ENCODE results near the gene ITGA7. TPM values are rescaled to one million over a fixed set of nuclear protein-coding genes. Genes with fewer than 3 reads are reported as not detected.
A peak's percentile ranks its signal among the peaks of the same experiment; 100 is the strongest.

The ITGA7 gene
- total RNA-seq, 1 experiment from 2014 or later, result 38.0 TPM

GRCh38 chr12:55717011-55718007 lies 9.6 kb upstream of the ITGA7 start:
- H3K36me3 ChIP-seq (replicated peaks; ENCODE audit: control insufficient read depth, insufficient read depth, low read length), result no peaks in the 10 kb centered on the region
- peak; percentile 39 for DNase-seq
- H3K27me3 ChIP-seq (ENCODE audit: control insufficient read depth, insufficient read depth, low read length), result peaks cover 2% of the 10 kb centered on the region; the same call in 1 of the 2 replicates
- H3K4me3 ChIP-seq (ENCODE audit: insufficient read depth, low read depth, low read length), result peak overlapping the region; percentile 92

DNA sequence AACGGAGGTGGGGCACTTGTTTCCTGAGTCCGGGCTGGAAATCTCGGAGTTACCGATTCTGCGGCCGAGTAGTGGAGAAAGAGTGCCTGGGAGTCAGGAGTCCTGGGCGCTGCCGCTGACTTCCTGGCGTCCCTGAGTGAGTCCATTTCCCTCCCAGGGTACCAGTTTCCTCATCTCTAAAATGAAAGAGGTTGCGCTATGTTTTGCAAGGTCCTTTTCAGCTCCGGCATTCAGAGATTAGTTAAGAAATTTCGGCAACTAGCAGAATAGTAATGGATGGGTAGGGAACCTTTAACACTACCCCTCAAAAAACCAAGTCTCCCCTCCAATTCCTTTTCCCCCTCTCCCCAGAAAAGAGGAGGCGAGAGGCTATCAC lies 8.9 kb upstream of the ITGA7 start:
- Histone ChIP-seq H3K4me3 (ENCODE audit: insufficient read depth, low read depth, low read length) (peak overlapping the region; percentile 92), H3K36me3 (replicated peaks; ENCODE audit: control insufficient read depth, insufficient read depth, low read length) (no peaks in the 10 kb centered on the region), H3K27me3 (ENCODE audit: control insufficient read depth, insufficient read depth, low read length) (peaks cover 5% of the 10 kb centered on the region; the same call in 1 of the 2 replicates)
- DNase-seq, result no peak

DNA sequence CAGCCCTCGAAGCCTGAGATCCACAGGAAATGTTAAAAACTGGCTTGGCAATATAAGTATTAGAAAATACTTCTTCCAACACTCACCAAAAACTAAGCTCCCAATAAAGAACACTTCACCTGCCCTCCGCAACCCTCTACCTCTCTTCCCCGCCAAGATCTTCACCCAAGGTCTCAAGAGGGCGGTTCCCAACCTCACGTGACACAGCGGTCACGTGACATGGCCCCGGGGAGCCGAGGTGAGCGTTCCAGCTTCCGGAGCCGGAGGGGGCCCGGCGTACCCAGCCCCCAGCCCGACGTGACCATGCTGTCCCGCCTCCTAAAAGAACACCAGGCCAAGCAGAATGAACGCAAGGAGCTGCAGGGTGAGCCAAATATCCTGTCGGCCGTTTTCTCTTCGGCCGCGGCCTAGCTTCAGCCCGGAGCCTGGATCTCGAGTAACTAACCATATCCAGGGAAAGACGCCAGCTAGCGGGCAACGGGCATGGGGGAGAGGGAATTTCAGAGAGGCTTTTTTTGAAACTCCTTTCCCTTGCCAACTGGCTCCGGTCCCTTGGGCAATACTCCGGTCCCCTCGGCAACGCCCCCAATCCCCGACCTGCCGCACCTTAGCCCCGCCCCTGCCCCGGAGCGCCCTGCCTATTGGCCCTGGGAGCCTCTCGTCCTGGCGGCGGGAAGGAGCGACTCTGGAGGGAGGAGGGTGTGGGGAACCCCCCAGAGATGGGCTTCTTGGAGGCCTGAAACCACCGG lies 8.3 kb upstream of the ITGA7 start, which contains the start of gene BLOC1S1:
Gene BLOC1S1, plus strand, starts transcription at position 214 of the 749 bp plus-strand sequence. Its CDS starts 6 bp downstream, at position 220.
- Histone ChIP-seq H3K36me3 (replicated peaks; ENCODE audit: control insufficient read depth, insufficient read depth, low read length) (no peaks in the 10 kb centered on the region), H3K4me3 (ENCODE audit: insufficient read depth, low read depth, low read length) (peak within 1 kb of the TSS; percentile 92), H3K27me3 (ENCODE audit: control insufficient read depth, insufficient read depth, low read length) (peaks cover 5% of the 10 kb centered on the region; the same call in 1 of the 2 replicates)
- peak; percentile 98 for DNase-seq

GRCh38 chr12:55715169-55715764 lies 7.6 kb upstream of the ITGA7 start:
- H3K36me3 ChIP-seq (replicated peaks; ENCODE audit: control insufficient read depth, insufficient read depth, low read length), result no peaks in the 10 kb centered on the region
- peak overlapping the region; percentile 92 for H3K4me3 ChIP-seq (ENCODE audit: insufficient read depth, low read depth, low read length)
- peaks cover 5% of the 10 kb centered on the region; the same call in 1 of the 2 replicates for H3K27me3 ChIP-seq (ENCODE audit: control insufficient read depth, insufficient read depth, low read length)
- DNase-seq, result no peak

DNA sequence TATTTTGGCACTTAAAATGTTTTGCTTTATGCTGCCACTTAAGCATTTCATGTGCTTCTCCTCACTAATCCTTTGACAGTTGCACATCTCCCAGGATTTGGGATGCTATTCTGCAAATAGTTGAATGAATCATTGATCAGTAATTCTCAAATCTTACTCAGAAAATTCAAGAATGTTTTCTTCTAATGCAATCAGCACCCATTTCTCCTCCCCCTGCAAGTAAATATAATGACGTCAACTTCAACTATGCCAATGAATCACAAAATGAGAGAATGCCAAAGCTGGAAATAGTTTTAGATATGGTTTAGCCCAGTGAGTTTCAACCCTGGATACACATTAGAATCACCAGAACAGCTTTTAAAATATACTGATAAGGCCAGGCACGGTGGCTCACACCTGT lies 6.0 kb upstream of the ITGA7 start:
- H3K27me3 ChIP-seq (ENCODE audit: control insufficient read depth, insufficient read depth, low read length), result peaks cover 7% of the 10 kb centered on the region; the same call in 1 of the 2 replicates
- H3K36me3 ChIP-seq (replicated peaks; ENCODE audit: control insufficient read depth, insufficient read depth, low read length), result no peaks in the 10 kb centered on the region
- no peak for DNase-seq
- no peak overlapping the region for H3K4me3 ChIP-seq (ENCODE audit: insufficient read depth, low read depth, low read length)

DNA sequence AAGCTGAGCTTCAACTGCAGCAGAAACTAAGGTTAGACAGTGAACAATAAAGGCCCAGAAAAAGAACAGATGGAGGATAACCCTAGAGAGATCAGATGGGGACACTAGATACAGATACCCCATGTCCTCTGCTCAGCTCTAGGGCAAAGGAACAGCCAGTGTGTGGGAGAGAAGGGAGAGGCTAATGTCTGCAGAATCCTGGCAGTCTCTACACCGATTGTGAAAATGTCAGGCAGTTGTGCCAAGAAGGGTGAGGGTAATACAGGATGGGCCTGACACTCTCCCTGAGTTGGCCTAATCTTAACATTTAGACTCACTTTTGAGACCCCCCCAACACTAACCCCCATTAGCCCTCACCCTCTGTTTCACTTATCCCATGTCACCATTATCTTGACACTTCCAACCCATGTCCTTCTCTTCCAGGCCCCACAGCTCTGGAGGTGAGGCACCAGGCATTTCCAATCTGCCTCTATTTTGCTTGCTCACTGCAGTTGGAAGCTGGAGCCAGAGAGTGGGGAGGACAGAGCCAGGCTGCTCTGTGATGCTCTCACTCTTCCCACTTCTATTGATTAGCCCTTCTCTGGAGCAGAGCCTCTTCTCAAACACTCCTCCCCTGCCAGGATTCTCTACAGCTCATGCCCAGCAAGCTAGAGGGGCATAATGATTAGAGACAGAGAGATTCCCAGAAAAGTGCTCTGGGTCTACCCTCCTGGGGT lies 5.2 kb upstream of the ITGA7 start:
- H3K27me3 ChIP-seq (ENCODE audit: control insufficient read depth, insufficient read depth, low read length), result peaks cover 7% of the 10 kb centered on the region; the same call in 1 of the 2 replicates

GRCh38 chr12:55711786-55712553 lies 4.3 kb upstream of the ITGA7 start:
- Histone ChIP-seq H3K4me3 (ENCODE audit: insufficient read depth, low read depth, low read length) (no peak overlapping the region), H3K36me3 (replicated peaks; ENCODE audit: control insufficient read depth, insufficient read depth, low read length) (no peaks in the 10 kb centered on the region), H3K27me3 (ENCODE audit: control insufficient read depth, insufficient read depth, low read length) (peaks cover 8% of the 10 kb centered on the region; the same call in 1 of the 2 replicates)
- DNase-seq, result no peak

More for the DNA sequence above, 5.2 kb upstream of the ITGA7 start:
- H3K4me3 ChIP-seq (ENCODE audit: insufficient read depth, low read depth, low read length), result no peak overlapping the region
- no peak for DNase-seq
- H3K36me3 ChIP-seq (replicated peaks; ENCODE audit: control insufficient read depth, insufficient read depth, low read length), result no peaks in the 10 kb centered on the region

GRCh38 chr12:55708695-55709233 lies 1.1 kb upstream of the ITGA7 start:
- peaks cover 11% of the 10 kb centered on the region; the same call in 1 of the 2 replicates for H3K27me3 ChIP-seq (ENCODE audit: control insufficient read depth, insufficient read depth, low read length)

GRCh38 chr12:55707219-55707671 lies 459 bp downstream of the ITGA7 start:
- no peaks in the 10 kb centered on the region for H3K36me3 ChIP-seq (replicated peaks; ENCODE audit: control insufficient read depth, insufficient read depth, low read length)
- DNase-seq, result no peak
- H3K27me3 ChIP-seq (ENCODE audit: control insufficient read depth, insufficient read depth, low read length), result peaks cover 9% of the 10 kb centered on the region; the same call in 1 of the 2 replicates
- peak overlapping the region; percentile 95 for H3K4me3 ChIP-seq (ENCODE audit: insufficient read depth, low read depth, low read length)

More at GRCh38 chr12:55708695-55709233, 1.1 kb upstream of the ITGA7 start:
- DNase-seq, result no peak
- peak overlapping the region; percentile 95 for H3K4me3 ChIP-seq (ENCODE audit: insufficient read depth, low read depth, low read length)
- H3K36me3 ChIP-seq (replicated peaks; ENCODE audit: control insufficient read depth, insufficient read depth, low read length), result no peaks in the 10 kb centered on the region

DNA sequence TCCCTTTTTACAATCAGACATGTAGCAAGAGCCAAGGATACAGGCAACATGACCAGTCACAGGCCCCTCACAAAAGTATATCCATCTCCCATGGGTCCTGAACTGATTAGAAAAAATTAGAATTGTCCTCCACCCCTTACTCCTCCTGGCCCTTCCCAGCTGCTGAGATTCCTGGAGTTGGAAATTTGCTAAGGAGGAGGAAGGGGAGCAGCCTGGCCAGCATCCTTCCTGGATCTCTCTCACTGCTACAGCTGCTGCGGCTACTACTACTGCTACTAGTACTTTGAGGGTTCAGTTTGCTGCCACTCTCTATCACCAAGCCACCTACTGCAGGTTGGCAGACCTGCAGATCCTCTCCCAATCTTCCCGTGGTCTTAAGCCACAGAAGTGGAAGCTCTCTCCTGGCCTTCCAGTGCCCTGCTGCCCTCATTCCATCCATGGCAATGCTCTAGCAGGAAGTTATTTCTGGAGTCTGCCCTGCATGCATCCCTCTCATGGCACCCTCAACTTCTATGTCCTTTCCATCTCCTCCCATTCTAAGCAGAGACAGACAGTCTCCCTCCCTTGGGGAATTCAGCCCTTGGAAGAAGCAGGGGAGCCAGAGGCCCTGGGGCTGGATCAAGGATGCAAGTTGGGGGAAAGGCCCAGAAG lies 1.0 kb downstream of the ITGA7 start:
- peaks cover 6% of the 10 kb centered on the region; the same call in 1 of the 2 replicates for H3K27me3 ChIP-seq (ENCODE audit: control insufficient read depth, insufficient read depth, low read length)
- H3K36me3 ChIP-seq (replicated peaks; ENCODE audit: control insufficient read depth, insufficient read depth, low read length), result no peaks in the 10 kb centered on the region
- H3K4me3 ChIP-seq (ENCODE audit: insufficient read depth, low read depth, low read length), result peak overlapping the region; percentile 95
- no peak for DNase-seq

GRCh38 chr12:55705782-55706402 lies 1.8 kb downstream of the ITGA7 start:
- Histone ChIP-seq H3K36me3 (replicated peaks; ENCODE audit: control insufficient read depth, insufficient read depth, low read length) (no peaks in the 10 kb centered on the region; the same call in 1 of the 2 replicates), H3K27me3 (ENCODE audit: control insufficient read depth, insufficient read depth, low read length) (peaks cover 6% of the 10 kb centered on the region; the same call in 1 of the 2 replicates), H3K4me3 (ENCODE audit: insufficient read depth, low read depth, low read length) (no peak overlapping the region)
- DNase-seq, result peak; percentile 92
